ENCODE measurements around the gene SYTL5.

Gene SYTL5

DNA sequence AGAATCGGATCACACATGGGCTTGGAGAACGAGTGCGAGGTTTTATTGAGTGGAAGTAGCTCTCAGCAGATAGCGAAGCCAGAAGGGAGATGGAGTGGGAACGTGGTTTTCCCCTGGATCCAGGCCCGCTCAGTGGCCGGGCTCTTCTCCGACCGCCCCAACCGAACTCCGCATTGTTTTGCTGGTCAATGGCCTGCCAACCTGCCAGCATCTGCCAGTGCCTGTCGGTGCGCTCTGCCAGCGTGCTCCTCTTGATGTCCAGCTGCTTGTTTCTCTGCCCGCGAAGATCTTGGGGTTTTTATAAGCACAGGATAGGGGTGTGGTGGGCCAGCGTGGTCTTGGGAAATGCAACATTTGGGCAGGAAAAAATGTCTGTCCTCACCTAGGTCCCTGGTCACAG is 5.6 kb upstream of the SYTL5 start:
- Histone ChIP-seq H3K9ac (ENCODE audit: low read length) (no peak overlapping the region), H3K9me3 (ENCODE audit: control insufficient read depth, low read length) (no peaks in the 10 kb centered on the region), H3K18ac (ENCODE audit: low read depth in 1 of 2, low read length in 2 of 2) (no peak overlapping the region), H2AK5ac (ENCODE audit: low read length, severe bottlenecking) (no peak overlapping the region), H3K4me1 (ENCODE audit: control insufficient read depth, insufficient read depth, low read depth, low read length) (peaks cover 5% of the 10 kb centered on the region), H3K27ac (ENCODE audit: low read length, poor library complexity, severe bottlenecking) (no peak overlapping the region), H2BK15ac (ENCODE audit: low read depth, poor library complexity, severe bottlenecking) (no peak overlapping the region), H3K27me3 (ENCODE audit: control insufficient read depth in 1 of 2, insufficient read depth in 1 of 2, low read length in 2 of 2) (peaks cover 0 to 5% of the 10 kb centered on the region in 2 experiments), H2BK12ac (ENCODE audit: low read length in 2 of 2) (no peak overlapping the region), H3K36me3 (ENCODE audit: control insufficient read depth in 1 of 2, insufficient read depth in 2 of 2, low read depth in 1 of 2, low read length in 2 of 2) (peaks cover 0 to 11% of the 10 kb centered on the region in 2 experiments), H2BK5ac (ENCODE audit: low read depth, low read length, poor library complexity, severe bottlenecking) (no peak overlapping the region), H4K91ac (ENCODE audit: low read length) (no peak overlapping the region), H3K4ac (ENCODE audit: low read depth in 1 of 2, low read length in 2 of 2) (no peak overlapping the region), H3K23ac (ENCODE audit: low read length in 2 of 2) (no peak overlapping the region), H2AFZ (ENCODE audit: low read depth, low read length) (no peak overlapping the region), H2BK120ac (ENCODE audit: low read depth, low read length) (no peak overlapping the region), H3K14ac (ENCODE audit: low read length in 2 of 2) (no peak overlapping the region), H3K4me2 (ENCODE audit: low read length, poor library complexity, severe bottlenecking) (no peak overlapping the region), H4K8ac (ENCODE audit: low read length) (no peak overlapping the region), H3K79me1 (replicated peaks; ENCODE audit: low read length, poor library complexity, severe bottlenecking) (peaks cover 1% of the 10 kb centered on the region), H3K4me3 (ENCODE audit: insufficient read depth in 1 of 2, low read depth in 1 of 2, low read length in 2 of 2) (no peak overlapping the region)
- DNase-seq: no peak
- WGBS: over 99% methylated on average over 11 of the region's 17 CpGs

DNA sequence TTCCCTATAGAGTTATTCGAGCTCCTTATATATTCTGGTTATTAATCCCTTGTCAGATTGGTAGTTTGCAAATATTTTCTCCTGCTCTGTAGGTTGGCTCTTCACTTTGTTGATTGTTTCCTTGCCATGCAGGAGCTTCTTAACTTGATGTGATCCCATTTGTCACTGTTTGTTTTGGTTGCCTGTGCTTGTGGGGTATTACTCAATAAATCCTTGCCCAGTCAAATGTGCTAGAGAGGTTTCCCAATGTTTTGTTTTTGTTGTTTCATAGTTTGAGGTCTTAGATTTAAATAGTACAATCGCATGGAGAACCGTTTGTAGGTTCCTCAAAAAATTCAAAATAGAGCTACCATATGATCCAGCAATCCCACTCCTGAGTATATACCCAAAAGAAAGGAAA is 2.3 kb upstream of the SYTL5 start:
- H2BK120ac ChIP-seq (ENCODE audit: low read depth, low read length): no peak overlapping the region
- peaks cover 0 to 4% of the 10 kb centered on the region in 2 experiments for H3K27me3 ChIP-seq (ENCODE audit: control insufficient read depth in 1 of 2, insufficient read depth in 1 of 2, low read length in 2 of 2)
- no peak overlapping the region for H2BK5ac ChIP-seq (ENCODE audit: low read depth, low read length, poor library complexity, severe bottlenecking)
- no peak overlapping the region for H3K27ac ChIP-seq (ENCODE audit: low read length, poor library complexity, severe bottlenecking)
- H2AFZ ChIP-seq (ENCODE audit: low read depth, low read length): no peak overlapping the region
- H3K79me1 ChIP-seq (replicated peaks; ENCODE audit: low read length, poor library complexity, severe bottlenecking): no peaks in the 10 kb centered on the region
- H2AK5ac ChIP-seq (ENCODE audit: low read length, severe bottlenecking): no peak overlapping the region
- no peak overlapping the region for H2BK12ac ChIP-seq (ENCODE audit: low read length in 2 of 2)
- no peak overlapping the region for H3K23ac ChIP-seq (ENCODE audit: low read length in 2 of 2)
- H4K8ac ChIP-seq (ENCODE audit: low read length): no peak overlapping the region
- no peaks in the 10 kb centered on the region for H3K4me1 ChIP-seq (ENCODE audit: control insufficient read depth, insufficient read depth, low read depth, low read length)
- H3K4ac ChIP-seq (ENCODE audit: low read depth in 1 of 2, low read length in 2 of 2): no peak overlapping the region
- no peak overlapping the region for H3K9ac ChIP-seq (ENCODE audit: low read length)
- no peak overlapping the region for H3K18ac ChIP-seq (ENCODE audit: low read depth in 1 of 2, low read length in 2 of 2)
- H3K4me3 ChIP-seq (ENCODE audit: insufficient read depth in 1 of 2, low read depth in 1 of 2, low read length in 2 of 2): no peak overlapping the region
- H2BK15ac ChIP-seq (ENCODE audit: low read depth, poor library complexity, severe bottlenecking): no peak overlapping the region
- H3K14ac ChIP-seq (ENCODE audit: low read length in 2 of 2): no peak overlapping the region
- DNase-seq: no peak
- H4K91ac ChIP-seq (ENCODE audit: low read length): no peak overlapping the region
- no CpG with 5 or more reads among the region's 3 CpGs for WGBS
- H3K9me3 ChIP-seq (ENCODE audit: control insufficient read depth, low read length): no peaks in the 10 kb centered on the region
- H3K36me3 ChIP-seq (ENCODE audit: control insufficient read depth in 1 of 2, insufficient read depth in 2 of 2, low read depth in 1 of 2, low read length in 2 of 2): no peaks in the 10 kb centered on the region
- no peak overlapping the region for H3K4me2 ChIP-seq (ENCODE audit: low read length, poor library complexity, severe bottlenecking)

DNA sequence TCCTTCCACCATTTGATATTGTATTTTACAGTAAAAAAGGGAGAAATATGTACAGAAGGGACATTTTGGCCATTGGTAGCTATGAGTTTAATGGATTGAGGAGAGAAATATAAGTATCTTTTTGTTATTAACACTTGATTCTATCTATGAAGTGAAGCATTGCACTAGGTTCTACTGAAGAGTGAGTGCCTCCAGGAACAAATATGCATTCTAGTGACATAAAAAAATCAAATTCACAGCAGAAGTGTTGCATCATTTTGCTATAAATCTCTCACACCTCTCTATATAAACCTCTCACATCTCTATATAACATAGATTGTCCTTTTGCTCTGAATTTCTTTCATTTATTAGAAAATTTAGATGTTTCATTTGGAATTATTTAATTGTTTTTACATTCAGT is 425 bp downstream of the SYTL5 start:
- no peak overlapping the region for H3K18ac ChIP-seq (ENCODE audit: low read depth in 1 of 2, low read length in 2 of 2)
- H3K27me3 ChIP-seq (ENCODE audit: control insufficient read depth in 1 of 2, insufficient read depth in 1 of 2, low read length in 2 of 2): peaks cover 0 to 4% of the 10 kb centered on the region in 2 experiments
- H3K4me2 ChIP-seq (ENCODE audit: low read length, poor library complexity, severe bottlenecking): no peak overlapping the region
- H2BK15ac ChIP-seq (ENCODE audit: low read depth, poor library complexity, severe bottlenecking): no peak overlapping the region
- H2BK120ac ChIP-seq (ENCODE audit: low read depth, low read length): no peak overlapping the region
- DNase-seq: no peak
- H4K91ac ChIP-seq (ENCODE audit: low read length): no peak overlapping the region
- no peak overlapping the region for H3K23ac ChIP-seq (ENCODE audit: low read length in 2 of 2)
- no peak overlapping the region for H2BK12ac ChIP-seq (ENCODE audit: low read length in 2 of 2)
- H4K8ac ChIP-seq (ENCODE audit: low read length): no peak overlapping the region
- H2AFZ ChIP-seq (ENCODE audit: low read depth, low read length): no peak overlapping the region
- no peak overlapping the region for H2BK5ac ChIP-seq (ENCODE audit: low read depth, low read length, poor library complexity, severe bottlenecking)
- H3K9me3 ChIP-seq (ENCODE audit: control insufficient read depth, low read length): no peaks in the 10 kb centered on the region
- no peak overlapping the region for H2AK5ac ChIP-seq (ENCODE audit: low read length, severe bottlenecking)
- no peak overlapping the region for H3K27ac ChIP-seq (ENCODE audit: low read length, poor library complexity, severe bottlenecking)
- no peak overlapping the region for H3K4me3 ChIP-seq (ENCODE audit: insufficient read depth in 1 of 2, low read depth in 1 of 2, low read length in 2 of 2)
- no peak overlapping the region for H3K9ac ChIP-seq (ENCODE audit: low read length)
- no peak overlapping the region for H3K14ac ChIP-seq (ENCODE audit: low read length in 2 of 2)
- no peak overlapping the region for H3K4ac ChIP-seq (ENCODE audit: low read depth in 1 of 2, low read length in 2 of 2)
- H3K36me3 ChIP-seq (ENCODE audit: control insufficient read depth in 1 of 2, insufficient read depth in 2 of 2, low read depth in 1 of 2, low read length in 2 of 2): no peaks in the 10 kb centered on the region
- no peaks in the 10 kb centered on the region for H3K4me1 ChIP-seq (ENCODE audit: control insufficient read depth, insufficient read depth, low read depth, low read length)
- no peaks in the 10 kb centered on the region for H3K79me1 ChIP-seq (replicated peaks; ENCODE audit: low read length, poor library complexity, severe bottlenecking)

- H3K4me1 ChIP-seq (ENCODE audit: control insufficient read depth, insufficient read depth, low read depth, low read length): no peaks in the 10 kb centered on the region
- no peak overlapping the region for H3K9ac ChIP-seq (ENCODE audit: low read length)
- H2AFZ ChIP-seq (ENCODE audit: low read depth, low read length): no peak overlapping the region
- H2BK5ac ChIP-seq (ENCODE audit: low read depth, low read length, poor library complexity, severe bottlenecking): no peak overlapping the region
- H3K23ac ChIP-seq (ENCODE audit: low read length in 2 of 2): no peak overlapping the region
- H3K36me3 ChIP-seq (ENCODE audit: control insufficient read depth in 1 of 2, insufficient read depth in 2 of 2, low read depth in 1 of 2, low read length in 2 of 2): no peaks in the 10 kb centered on the region
- no peak overlapping the region for H2BK15ac ChIP-seq (ENCODE audit: low read depth, poor library complexity, severe bottlenecking)
- no peak overlapping the region for H3K14ac ChIP-seq (ENCODE audit: low read length in 2 of 2)
- no peak overlapping the region for H4K8ac ChIP-seq (ENCODE audit: low read length)
- no peak for DNase-seq
- H4K91ac ChIP-seq (ENCODE audit: low read length): no peak overlapping the region
- no peak overlapping the region for H3K4me2 ChIP-seq (ENCODE audit: low read length, poor library complexity, severe bottlenecking)
- peaks cover under 1% of the 10 kb centered on the region for H3K79me1 ChIP-seq (replicated peaks; ENCODE audit: low read length, poor library complexity, severe bottlenecking)
- H3K4ac ChIP-seq (ENCODE audit: low read depth in 1 of 2, low read length in 2 of 2): no peak overlapping the region
- H3K27me3 ChIP-seq (ENCODE audit: control insufficient read depth in 1 of 2, insufficient read depth in 1 of 2, low read length in 2 of 2): peaks cover 0 to 4% of the 10 kb centered on the region in 2 experiments
- H2BK12ac ChIP-seq (ENCODE audit: low read length in 2 of 2): no peak overlapping the region
- no peak overlapping the region for H2BK120ac ChIP-seq (ENCODE audit: low read depth, low read length)
- H3K27ac ChIP-seq (ENCODE audit: low read length, poor library complexity, severe bottlenecking): no peak overlapping the region
- no peaks in the 10 kb centered on the region for H3K9me3 ChIP-seq (ENCODE audit: control insufficient read depth, low read length)
- H3K18ac ChIP-seq (ENCODE audit: low read depth in 1 of 2, low read length in 2 of 2): no peak overlapping the region
- no peak overlapping the region for H3K4me3 ChIP-seq (ENCODE audit: insufficient read depth in 1 of 2, low read depth in 1 of 2, low read length in 2 of 2)
- no peak overlapping the region for H2AK5ac ChIP-seq (ENCODE audit: low read length, severe bottlenecking)
Measured at GRCh38 chrX:38008658-38009057, 2.3 kb downstream of the SYTL5 start.

Measured in mesenchymal stem cell (in vitro differentiated cells and primary cell).